ENCODE data around the gene TTC39B.

GRCh38 chr9:15182101-15182551 is 124.9 kb downstream of the TTC39B start:
- TF ChIP-seq POLR2AphosphoS5 (IDR thresholded peaks at IDR 0.05) (no peak), CTCF (IDR thresholded peaks at IDR 0.05) (no peak)
